A673 (cell line): ENCODE results near the gene CRYBB1.

Source experiments
- EZH2 ChIP-seq: fragments of 200-600 bp; sonication (generic); IDR thresholded peaks from 2 replicates; pipeline ENCODE4 v1.6.1; 2017; ENCODE audit warnings: borderline replicate concordance, low read depth, mild to moderate bottlenecking, mixed read lengths, antibody characterized with exemption, low read length; ENCODE audit not compliant: poor library complexity, severe bottlenecking
- TF ChIP-seq, protein P1 (sequence below): fragments of 300-800, 200-600 bp; sonication (generic); conservative IDR thresholded peaks from 2 replicates; pipeline ENCODE4 v1.5.1; 2017; ENCODE audit warnings: low read depth, mild to moderate bottlenecking, antibody characterized with exemption, low read length, moderate library complexity, mixed read lengths

DNA sequence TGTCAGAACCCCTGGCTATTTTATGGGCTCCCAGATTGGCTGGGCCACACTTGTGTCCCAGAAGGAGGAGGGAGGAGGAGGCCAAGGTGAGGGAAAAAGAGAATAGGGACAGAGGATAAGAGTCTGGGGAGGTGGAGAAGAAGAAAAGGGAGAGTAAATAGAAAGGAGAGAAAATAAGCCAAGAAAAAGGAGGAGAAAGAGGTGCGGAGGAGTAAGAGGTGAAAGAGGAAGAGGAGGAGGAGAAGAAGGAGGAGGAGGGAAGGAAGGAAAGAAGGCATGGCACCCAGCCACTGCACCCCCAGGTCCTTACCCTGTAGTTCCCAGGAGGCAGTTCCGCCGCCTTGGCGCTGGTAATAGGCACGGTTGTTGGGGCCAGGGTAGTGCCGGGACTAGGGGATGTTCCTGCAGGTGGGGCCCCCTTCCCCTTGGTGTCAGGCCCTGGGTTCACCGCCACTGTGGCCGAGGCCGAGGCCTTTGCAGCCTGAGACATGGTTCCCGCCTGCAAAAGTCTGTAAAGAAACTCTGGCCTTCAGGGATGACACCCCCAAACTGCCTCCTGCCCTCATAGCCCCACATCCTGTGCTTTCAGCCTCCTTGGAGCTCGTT, 1.9 kb downstream of the CRYBB1 start:
- TF ChIP-seq, protein P1, sequence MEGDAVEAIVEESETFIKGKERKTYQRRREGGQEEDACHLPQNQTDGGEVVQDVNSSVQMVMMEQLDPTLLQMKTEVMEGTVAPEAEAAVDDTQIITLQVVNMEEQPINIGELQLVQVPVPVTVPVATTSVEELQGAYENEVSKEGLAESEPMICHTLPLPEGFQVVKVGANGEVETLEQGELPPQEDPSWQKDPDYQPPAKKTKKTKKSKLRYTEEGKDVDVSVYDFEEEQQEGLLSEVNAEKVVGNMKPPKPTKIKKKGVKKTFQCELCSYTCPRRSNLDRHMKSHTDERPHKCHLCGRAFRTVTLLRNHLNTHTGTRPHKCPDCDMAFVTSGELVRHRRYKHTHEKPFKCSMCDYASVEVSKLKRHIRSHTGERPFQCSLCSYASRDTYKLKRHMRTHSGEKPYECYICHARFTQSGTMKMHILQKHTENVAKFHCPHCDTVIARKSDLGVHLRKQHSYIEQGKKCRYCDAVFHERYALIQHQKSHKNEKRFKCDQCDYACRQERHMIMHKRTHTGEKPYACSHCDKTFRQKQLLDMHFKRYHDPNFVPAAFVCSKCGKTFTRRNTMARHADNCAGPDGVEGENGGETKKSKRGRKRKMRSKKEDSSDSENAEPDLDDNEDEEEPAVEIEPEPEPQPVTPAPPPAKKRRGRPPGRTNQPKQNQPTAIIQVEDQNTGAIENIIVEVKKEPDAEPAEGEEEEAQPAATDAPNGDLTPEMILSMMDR, result no peak
- TF ChIP-seq EZH2, result no peak
